ENCODE data around the gene CCDC116.
"Not testable (repeated sequence)": the region's sequence is repeated elsewhere in the genome, so short reads cannot be mapped to it uniquely, and the experiment has no call there.

CCDC116 gene

DNA sequence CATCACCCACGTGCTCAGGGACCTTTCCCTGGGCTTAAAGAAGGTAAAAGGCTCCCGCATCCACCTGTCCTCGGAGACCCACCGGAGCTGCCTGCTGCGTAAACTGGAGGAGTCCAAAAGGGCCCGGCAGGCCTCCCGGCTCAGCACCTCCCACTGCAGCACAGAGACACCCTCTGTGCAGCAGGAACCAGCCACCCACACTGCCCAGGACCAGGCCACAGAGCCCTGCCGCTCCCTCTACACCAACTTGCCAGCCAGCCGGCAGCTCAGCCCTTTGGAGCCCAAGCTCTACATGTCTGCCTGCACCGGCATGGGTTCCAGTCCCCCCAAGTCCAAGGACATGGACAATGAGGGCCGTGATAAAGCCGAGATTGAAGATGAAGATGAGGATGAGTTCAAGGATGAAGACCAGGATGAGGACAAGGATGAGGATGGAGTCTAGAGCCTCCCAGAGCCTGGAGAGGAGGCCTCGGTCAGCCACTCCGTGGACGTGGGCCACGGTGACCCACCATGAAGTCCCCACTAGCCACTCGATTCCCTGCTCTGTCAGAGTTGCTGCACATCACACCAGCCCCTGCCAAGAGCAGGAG, 4.2 kb downstream of the CCDC116 start:
- Histone ChIP-seq H3K27ac (ENCODE audit: low read depth, low read length) (no peak overlapping the region), H3K4ac (ENCODE audit: low read depth, low read length) (no peak overlapping the region), H2AFZ (ENCODE audit: insufficient read depth, low read length, poor library complexity) (no peak overlapping the region), H3K36me3 (ENCODE audit: control insufficient read depth in 1 of 2, insufficient read depth in 2 of 2, low read length in 2 of 2) (no peaks in the 10 kb centered on the region), H3K79me2 (ENCODE audit: control insufficient read depth, insufficient read depth, low read length, poor library complexity) (no peaks in the 10 kb centered on the region), H2BK12ac (ENCODE audit: low read length) (no peak overlapping the region), H3K4me2 (ENCODE audit: low read length) (no peak overlapping the region), H3K23ac (ENCODE audit: low read length) (no peak overlapping the region), H3K4me1 (ENCODE audit: control insufficient read depth in 1 of 2, insufficient read depth in 2 of 2, low read length in 2 of 2) (peaks cover 0 to 2% of the 10 kb centered on the region in 2 experiments), H2BK120ac (ENCODE audit: insufficient read depth, low read length, poor library complexity) (no peak overlapping the region), H4K91ac (ENCODE audit: low read depth, low read length) (no peak overlapping the region), H3K27me3 (ENCODE audit: insufficient read depth, low read length) (no peaks in the 10 kb centered on the region), H4K8ac (ENCODE audit: low read depth, low read length) (no peak overlapping the region), H2AK5ac (ENCODE audit: low read length) (no peak overlapping the region), H3K18ac (ENCODE audit: low read length) (no peak overlapping the region), H3K14ac (ENCODE audit: low read length) (no peak overlapping the region), H3K79me1 (ENCODE audit: low read length) (no peaks in the 10 kb centered on the region), H3K9me3 (ENCODE audit: insufficient read depth, low read depth, low read length) (peaks cover 5% of the 10 kb centered on the region), H4K12ac (ENCODE audit: low read depth, low read length) (no peak overlapping the region), H2BK5ac (ENCODE audit: low read depth, low read length, poor library complexity) (no peak overlapping the region), H3K4me3 (ENCODE audit: low read depth, low read length) (no peak overlapping the region), H3K9ac (ENCODE audit: low read length) (no peak overlapping the region)
- no peak for DNase-seq
- WGBS (ENCODE audit: extremely low coverage, insufficient coverage, insufficient read length): no CpG with 5 or more reads among the region's 17 CpGs

DNA sequence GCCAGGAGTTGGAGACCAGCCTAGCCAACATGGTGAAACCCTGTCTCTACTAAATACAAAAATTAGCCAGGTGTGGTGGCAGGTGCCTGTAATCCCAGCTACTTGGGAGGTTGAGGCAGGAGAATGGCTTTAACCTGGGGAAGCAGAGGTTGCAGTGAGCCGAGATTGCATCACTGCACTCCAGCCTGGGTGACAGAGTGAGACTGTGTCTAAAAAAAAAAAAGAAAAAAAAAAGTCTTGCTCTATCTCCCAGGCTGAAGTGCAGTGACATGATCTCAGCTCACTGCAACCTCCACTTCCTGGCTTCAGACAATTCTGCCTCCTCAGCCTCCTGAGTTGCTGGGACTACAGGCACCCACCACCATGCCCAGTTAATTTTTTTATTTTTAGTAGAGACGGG, 4.9 kb downstream of the CCDC116 start:
- not testable (repeated sequence) for H4K8ac ChIP-seq (ENCODE audit: low read depth, low read length); H3K9ac ChIP-seq (ENCODE audit: low read length); H3K23ac ChIP-seq (ENCODE audit: low read length); H3K9me3 ChIP-seq (ENCODE audit: insufficient read depth, low read depth, low read length); H2AFZ ChIP-seq (ENCODE audit: insufficient read depth, low read length, poor library complexity); H3K4me3 ChIP-seq (ENCODE audit: low read depth, low read length); H2BK120ac ChIP-seq (ENCODE audit: insufficient read depth, low read length, poor library complexity); H2BK12ac ChIP-seq (ENCODE audit: low read length); H2BK5ac ChIP-seq (ENCODE audit: low read depth, low read length, poor library complexity); H4K12ac ChIP-seq (ENCODE audit: low read depth, low read length); H3K27ac ChIP-seq (ENCODE audit: low read depth, low read length); H3K27me3 ChIP-seq (ENCODE audit: insufficient read depth, low read length); H4K91ac ChIP-seq (ENCODE audit: low read depth, low read length); H3K4me1 ChIP-seq (ENCODE audit: control insufficient read depth in 1 of 2, insufficient read depth in 2 of 2, low read length in 2 of 2); H3K14ac ChIP-seq (ENCODE audit: low read length); H3K36me3 ChIP-seq (ENCODE audit: control insufficient read depth in 1 of 2, insufficient read depth in 2 of 2, low read length in 2 of 2); H2AK5ac ChIP-seq (ENCODE audit: low read length); DNase-seq; H3K79me2 ChIP-seq (ENCODE audit: control insufficient read depth, insufficient read depth, low read length, poor library complexity); H3K18ac ChIP-seq (ENCODE audit: low read length); H3K4me2 ChIP-seq (ENCODE audit: low read length); H3K4ac ChIP-seq (ENCODE audit: low read depth, low read length); H3K79me1 ChIP-seq (ENCODE audit: low read length)
- no CpG with 5 or more reads among the region's 2 CpGs for WGBS (ENCODE audit: extremely low coverage, insufficient coverage, insufficient read length)

DNA sequence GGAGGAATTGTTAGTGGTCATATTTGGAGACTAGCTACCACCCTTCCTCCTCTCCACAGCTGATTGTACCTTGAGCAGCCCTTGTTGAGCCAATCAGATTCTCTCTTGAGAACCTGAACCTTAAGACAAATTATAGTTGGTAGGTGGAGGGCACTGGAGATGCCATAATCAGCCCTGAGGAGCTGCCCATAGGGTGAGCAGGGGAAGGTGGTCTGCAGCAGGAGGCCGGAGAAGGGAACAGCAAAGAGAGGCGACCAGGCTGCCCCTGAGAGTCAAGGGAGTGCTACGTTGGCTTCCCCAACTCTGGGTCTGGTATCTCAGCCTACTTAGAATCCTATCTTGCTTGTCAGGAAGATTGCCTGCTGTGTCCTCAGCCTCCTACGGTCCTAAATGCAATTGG, 6.8 kb downstream of the CCDC116 start:
- H2AK5ac ChIP-seq (ENCODE audit: low read length): no peak overlapping the region
- H3K9me3 ChIP-seq (ENCODE audit: insufficient read depth, low read depth, low read length): peaks cover 3% of the 10 kb centered on the region
- no peaks in the 10 kb centered on the region for H3K27me3 ChIP-seq (ENCODE audit: insufficient read depth, low read length)
- no peak overlapping the region for H3K4me3 ChIP-seq (ENCODE audit: low read depth, low read length)
- no peak overlapping the region for H3K14ac ChIP-seq (ENCODE audit: low read length)
- DNase-seq: no peak
- peaks cover 6% of the 10 kb centered on the region for H3K79me2 ChIP-seq (ENCODE audit: control insufficient read depth, insufficient read depth, low read length, poor library complexity)
- H3K36me3 ChIP-seq (ENCODE audit: control insufficient read depth in 1 of 2, insufficient read depth in 2 of 2, low read length in 2 of 2): peaks cover 8% of the 10 kb centered on the region in 2 experiments
- no peak overlapping the region for H4K8ac ChIP-seq (ENCODE audit: low read depth, low read length)
- no peak overlapping the region for H3K27ac ChIP-seq (ENCODE audit: low read depth, low read length)
- H2AFZ ChIP-seq (ENCODE audit: insufficient read depth, low read length, poor library complexity): no peak overlapping the region
- no peak overlapping the region for H4K12ac ChIP-seq (ENCODE audit: low read depth, low read length)
- H3K9ac ChIP-seq (ENCODE audit: low read length): no peak overlapping the region
- H3K23ac ChIP-seq (ENCODE audit: low read length): no peak overlapping the region
- no peak overlapping the region for H2BK120ac ChIP-seq (ENCODE audit: insufficient read depth, low read length, poor library complexity)
- H3K4me1 ChIP-seq (ENCODE audit: control insufficient read depth in 1 of 2, insufficient read depth in 2 of 2, low read length in 2 of 2): peaks cover 0 to 7% of the 10 kb centered on the region in 2 experiments
- H3K4me2 ChIP-seq (ENCODE audit: low read length): no peak overlapping the region
- no peak overlapping the region for H3K18ac ChIP-seq (ENCODE audit: low read length)
- H3K4ac ChIP-seq (ENCODE audit: low read depth, low read length): no peak overlapping the region
- H2BK5ac ChIP-seq (ENCODE audit: low read depth, low read length, poor library complexity): no peak overlapping the region
- H2BK12ac ChIP-seq (ENCODE audit: low read length): no peak overlapping the region
- WGBS (ENCODE audit: extremely low coverage, insufficient coverage, insufficient read length): no CpG with 5 or more reads among the region's 4 CpGs
- peaks cover 7% of the 10 kb centered on the region for H3K79me1 ChIP-seq (ENCODE audit: low read length)
- H4K91ac ChIP-seq (ENCODE audit: low read depth, low read length): no peak overlapping the region

DNA sequence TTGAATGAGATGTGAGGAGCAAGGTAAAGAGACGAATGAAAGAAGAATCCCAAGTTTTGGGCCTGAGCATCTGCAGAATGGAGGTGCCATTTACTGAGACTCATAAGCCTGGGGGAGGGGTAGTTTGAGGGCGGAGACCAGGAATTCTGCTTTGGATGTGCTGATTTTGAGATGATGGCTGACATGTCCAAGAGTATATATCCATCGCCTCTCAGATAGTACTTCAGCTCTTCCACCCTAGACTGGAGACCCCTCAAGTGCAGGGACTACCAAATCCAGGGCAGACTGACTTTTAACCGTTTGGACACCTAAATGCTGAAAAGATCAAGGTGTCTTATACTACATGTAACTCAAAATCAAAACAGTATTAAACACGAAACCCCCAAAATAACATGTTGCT, 8.2 kb downstream of the CCDC116 start:
- Histone ChIP-seq H3K27ac (ENCODE audit: low read depth, low read length) (no peak overlapping the region), H3K9ac (ENCODE audit: low read length) (no peak overlapping the region), H3K79me2 (ENCODE audit: control insufficient read depth, insufficient read depth, low read length, poor library complexity) (peaks cover 6% of the 10 kb centered on the region), H3K9me3 (ENCODE audit: insufficient read depth, low read depth, low read length) (peaks cover 3% of the 10 kb centered on the region), H3K79me1 (ENCODE audit: low read length) (peaks cover 7% of the 10 kb centered on the region), H2BK12ac (ENCODE audit: low read length) (no peak overlapping the region), H2BK120ac (ENCODE audit: insufficient read depth, low read length, poor library complexity) (no peak overlapping the region), H3K14ac (ENCODE audit: low read length) (no peak overlapping the region), H3K4ac (ENCODE audit: low read depth, low read length) (no peak overlapping the region), H3K18ac (ENCODE audit: low read length) (no peak overlapping the region), H4K12ac (ENCODE audit: low read depth, low read length) (no peak overlapping the region), H3K27me3 (ENCODE audit: insufficient read depth, low read length) (no peaks in the 10 kb centered on the region), H2AK5ac (ENCODE audit: low read length) (no peak overlapping the region), H3K23ac (ENCODE audit: low read length) (no peak overlapping the region), H2BK5ac (ENCODE audit: low read depth, low read length, poor library complexity) (no peak overlapping the region), H3K4me1 (ENCODE audit: control insufficient read depth in 1 of 2, insufficient read depth in 2 of 2, low read length in 2 of 2) (peaks cover 0 to 7% of the 10 kb centered on the region in 2 experiments), H4K91ac (ENCODE audit: low read depth, low read length) (no peak overlapping the region), H3K4me3 (ENCODE audit: low read depth, low read length) (no peak overlapping the region), H3K36me3 (ENCODE audit: control insufficient read depth in 1 of 2, insufficient read depth in 2 of 2, low read length in 2 of 2) (peaks cover 13 to 16% of the 10 kb centered on the region in 2 experiments), H2AFZ (ENCODE audit: insufficient read depth, low read length, poor library complexity) (no peak overlapping the region), H4K8ac (ENCODE audit: low read depth, low read length) (no peak overlapping the region), H3K4me2 (ENCODE audit: low read length) (no peak overlapping the region)
- WGBS (ENCODE audit: extremely low coverage, insufficient coverage, insufficient read length): no CpG with 5 or more reads among the region's 5 CpGs
- DNase-seq: no peak

Measured in trophoblast cell (in vitro differentiated cells and primary cell).